Endothelial cell (in vitro differentiated cells): Measurements from ENCODE around the gene UBN2. TPM values are rescaled to one million over a fixed set of nuclear protein-coding genes. Genes with fewer than 3 reads are reported as not detected.
"Not testable (repeated sequence)": the region's sequence is repeated elsewhere in the genome, so short reads cannot be mapped to it uniquely, and the experiment has no call there.

Experiments
- DNase-seq: peaks from one replicate; pipeline ENCODE4 v3.0.0; 2021; ENCODE audit warnings: low spot score
- H3K27ac Mint-ChIP-seq: one replicate; pipeline ENCODE4 v1.8.0; 2021; ENCODE audit warnings: mixed read lengths, inconsistent platforms; ENCODE audit not compliant: unreplicated experiment
- H3K27me3 Mint-ChIP-seq: one replicate; pipeline ENCODE4 v1.8.0; 2021; ENCODE audit warnings: mild to moderate bottlenecking, moderate library complexity, mixed read lengths, inconsistent platforms; ENCODE audit not compliant: unreplicated experiment
- H3K36me3 Mint-ChIP-seq: one replicate; pipeline ENCODE4 v1.8.0; 2021; ENCODE audit warnings: mild to moderate bottlenecking, low read depth, mixed read lengths, inconsistent platforms; ENCODE audit not compliant: unreplicated experiment
- H3K4me1 Mint-ChIP-seq: one replicate; pipeline ENCODE4 v1.8.0; 2021; ENCODE audit warnings: mild to moderate bottlenecking, mixed read lengths, inconsistent platforms; ENCODE audit not compliant: unreplicated experiment
- H3K4me3 Mint-ChIP-seq: one replicate; pipeline ENCODE4 v1.8.0; 2021; ENCODE audit warnings: mild to moderate bottlenecking, mixed read lengths, inconsistent platforms; ENCODE audit not compliant: unreplicated experiment
- H3K9me3 Mint-ChIP-seq: one replicate; pipeline ENCODE4 v1.8.0; 2021; ENCODE audit warnings: mixed read lengths, inconsistent platforms; ENCODE audit not compliant: unreplicated experiment
- CTCF ChIP-seq: fragments of 200-600 bp; sonication (generic); IDR thresholded peaks from one replicate; pipeline ENCODE4 v1.5.0; 2021; ENCODE audit warnings: antibody characterized with exemption; ENCODE audit not compliant: unreplicated experiment
- total RNA-seq: library from RNA; stranded (reverse); fragmentation: NEBNext Ultra II Directional; extraction: Animal tissue kit (Norgen Biotek cat#: 25700); gene quantifications from one replicate; pipeline ENCODE4 v1.2.1, GENCODE V29; 2021; ENCODE audit not compliant: unreplicated experiment

Gene UBN2
- total RNA-seq, 1 donor from 2014 or later = 22.2 TPM

DNA sequence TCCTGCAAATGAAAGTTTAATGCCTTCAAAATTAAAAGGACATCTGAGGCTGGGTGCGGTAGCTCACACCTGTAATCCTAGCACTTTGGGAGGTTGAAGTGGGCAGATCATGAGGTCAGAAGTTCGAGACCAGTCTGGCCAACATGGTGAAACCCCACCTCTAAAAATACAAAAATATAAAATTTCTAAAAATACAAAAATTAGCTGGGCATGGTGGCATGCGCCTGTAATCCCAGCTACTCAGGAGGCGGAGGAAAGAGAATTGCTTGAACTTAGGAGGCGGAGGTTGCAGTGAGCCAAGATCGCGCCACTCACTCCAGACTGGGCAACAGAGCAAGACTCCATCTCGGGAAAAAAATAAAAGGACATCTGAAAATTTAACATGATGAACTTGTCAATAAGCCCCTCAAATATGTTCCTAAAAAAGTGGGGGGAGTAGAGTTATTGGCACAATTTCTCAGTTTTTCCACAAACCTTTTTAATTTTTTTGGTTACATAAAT, 4.0 kb upstream of the UBN2 start:
- not testable (repeated sequence) for H3K27me3 Mint-ChIP-seq, H3K9me3 Mint-ChIP-seq, H3K4me3 Mint-ChIP-seq, H3K4me1 Mint-ChIP-seq, DNase-seq, H3K36me3 Mint-ChIP-seq, H3K27ac Mint-ChIP-seq

DNA sequence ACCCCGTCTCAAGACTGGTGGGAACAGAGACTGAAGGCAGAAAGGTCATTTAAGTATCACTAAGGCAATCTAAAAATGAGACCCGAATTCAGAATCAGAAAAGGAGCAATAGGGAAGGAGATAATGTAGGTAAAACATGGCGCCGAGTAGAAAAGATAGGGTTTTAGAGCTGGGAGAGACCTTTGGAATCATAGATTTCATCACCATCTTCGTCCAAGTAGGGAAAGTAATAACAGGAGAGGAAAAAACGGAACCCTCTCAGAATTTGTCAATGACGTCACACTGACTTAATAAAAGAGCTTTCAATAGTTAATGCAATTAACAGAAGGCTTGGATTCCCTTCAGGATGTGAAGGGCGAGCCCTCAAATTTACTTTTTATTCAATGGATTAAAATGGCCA, 1.0 kb upstream of the UBN2 start:
- Mint-ChIP-seq H3K4me3 (peak overlapping the region; percentile 95), H3K4me1 (peaks cover 14% of the 10 kb centered on the region), H3K36me3 (peaks cover 9% of the 10 kb centered on the region), H3K27me3 (peaks cover 7% of the 10 kb centered on the region), H3K27ac (peak overlapping the region; percentile 92), H3K9me3 (no peaks in the 10 kb centered on the region)
- TF ChIP-seq CTCF = no peak
- no peak for DNase-seq

GRCh38 chr7:139230484-139230773, 608 bp upstream of the UBN2 start:
- no peak for TF ChIP-seq CTCF
- no peak for DNase-seq
- H3K4me3 Mint-ChIP-seq = peak overlapping the region; percentile 95
- peaks cover 9% of the 10 kb centered on the region for H3K36me3 Mint-ChIP-seq
- H3K27ac Mint-ChIP-seq = peak overlapping the region; percentile 92
- H3K4me1 Mint-ChIP-seq = peaks cover 14% of the 10 kb centered on the region
- no peaks in the 10 kb centered on the region for H3K9me3 Mint-ChIP-seq
- H3K27me3 Mint-ChIP-seq = peaks cover 7% of the 10 kb centered on the region

DNA sequence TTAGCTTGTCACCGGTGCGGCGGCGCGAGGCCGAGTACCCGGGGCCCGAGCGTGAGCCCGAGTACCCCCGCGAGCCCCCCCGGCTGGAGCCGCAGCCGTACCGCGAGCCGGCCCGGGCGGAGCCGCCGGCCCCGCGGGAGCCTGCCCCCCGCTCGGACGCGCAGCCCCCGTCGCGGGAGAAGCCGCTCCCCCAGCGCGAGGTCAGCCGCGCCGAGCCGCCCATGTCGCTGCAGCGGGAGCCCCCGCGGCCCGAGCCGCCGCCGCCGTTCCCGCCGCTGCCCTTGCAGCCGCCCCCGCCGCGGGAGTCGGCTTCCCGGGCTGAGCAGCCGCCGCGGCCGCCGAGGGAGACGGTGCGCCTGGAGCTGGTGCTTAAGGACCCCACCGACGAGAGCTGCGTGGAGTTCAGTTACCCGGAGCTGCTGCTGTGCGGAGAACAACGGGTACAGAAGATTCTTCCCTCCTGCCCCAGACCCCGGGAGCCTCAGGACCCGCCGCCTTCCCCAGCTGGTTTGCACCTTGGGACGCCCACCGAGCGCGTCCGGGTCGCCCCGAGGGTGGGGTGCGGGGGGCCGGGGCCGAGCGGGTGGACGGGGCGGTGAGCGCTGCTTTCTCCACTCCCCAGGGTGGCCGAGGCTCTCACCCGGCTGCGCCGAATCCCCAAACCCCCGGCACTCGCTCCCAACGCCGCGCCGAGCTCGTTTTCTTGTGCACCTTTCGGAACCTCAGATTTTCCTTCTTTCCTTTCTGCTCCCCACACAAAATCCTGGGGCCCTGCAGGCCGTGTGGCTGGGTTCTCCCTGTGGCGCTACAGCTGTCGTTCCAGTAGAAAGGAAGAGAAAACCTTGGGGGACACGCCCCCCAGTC, 708 bp downstream of the UBN2 start:
- peaks cover 14% of the 10 kb centered on the region for H3K4me1 Mint-ChIP-seq
- no peak for TF ChIP-seq CTCF
- peaks cover 7% of the 10 kb centered on the region for H3K27me3 Mint-ChIP-seq
- peaks cover 9% of the 10 kb centered on the region for H3K36me3 Mint-ChIP-seq
- peak overlapping the region; percentile 96 for H3K4me3 Mint-ChIP-seq
- H3K9me3 Mint-ChIP-seq = no peaks in the 10 kb centered on the region
- peak overlapping the region; percentile 86 for H3K27ac Mint-ChIP-seq
- DNase-seq = peak; percentile 47

DNA sequence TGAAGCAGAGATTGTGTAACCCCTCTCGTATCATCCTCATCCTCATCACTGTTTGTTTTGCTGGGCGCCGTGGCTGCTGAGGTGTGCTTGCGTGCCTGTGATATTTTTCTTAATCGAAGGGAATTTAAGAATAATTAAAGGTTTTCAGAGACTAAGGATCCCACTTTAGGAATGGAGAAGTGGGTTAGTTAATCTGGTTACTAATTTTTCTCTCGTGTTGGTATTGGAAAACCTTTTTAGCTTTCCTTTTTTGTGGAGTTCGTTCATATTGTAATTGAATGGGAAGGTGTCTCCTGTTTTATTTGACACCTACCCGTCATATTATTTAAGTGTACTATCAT, 1.3 kb downstream of the UBN2 start:
- peaks cover 9% of the 10 kb centered on the region for H3K36me3 Mint-ChIP-seq
- peaks cover 7% of the 10 kb centered on the region for H3K27me3 Mint-ChIP-seq
- peak overlapping the region; percentile 96 for H3K4me3 Mint-ChIP-seq
- peak overlapping the region; percentile 86 for H3K27ac Mint-ChIP-seq
- H3K4me1 Mint-ChIP-seq = peaks cover 14% of the 10 kb centered on the region
- H3K9me3 Mint-ChIP-seq = no peaks in the 10 kb centered on the region
- no peak for TF ChIP-seq CTCF
- DNase-seq = no peak
